Hepatocyte (in vitro differentiated cells): ENCODE data around the gene ZBP1. TPM values are rescaled to one million over a fixed set of nuclear protein-coding genes. Genes with fewer than 3 reads are reported as not detected.

Source experiments
- DNase-seq: peaks from one replicate; pipeline ENCODE4 v3.0.0-alpha.2; 2016; ENCODE audit warnings: low spot score
- H2AFZ ChIP-seq: fragments of 200-600 bp; sonication (generic); 2 replicates; pipeline ENCODE4 v1.6.0; 2016; ENCODE audit warnings: antibody characterized with exemption, mild to moderate bottlenecking
- H3K27ac ChIP-seq: fragments of 200-600 bp; sonication (generic); 2 replicates; pipeline ENCODE4 v1.5.1; 2016; ENCODE audit warnings: mild to moderate bottlenecking
- H3K27me3 ChIP-seq: fragments of 200-600 bp; sonication (generic); 2 replicates; pipeline ENCODE4 v1.6.1; 2016
- H3K36me3 ChIP-seq: fragments of 200-600 bp; sonication (generic); replicated peaks from 2 replicates; pipeline ENCODE4 v1.5.1; 2016; ENCODE audit warnings: low read depth; ENCODE audit not compliant: insufficient read depth
- H3K4me1 ChIP-seq: fragments of 200-600 bp; sonication (generic); 2 replicates; pipeline ENCODE4 v1.5.1; 2016; ENCODE audit warnings: mild to moderate bottlenecking, moderate library complexity; ENCODE audit not compliant: insufficient read depth
- H3K4me2 ChIP-seq: fragments of 200-600 bp; sonication (generic); 2 replicates; pipeline ENCODE4 v1.6.0; 2016
- H3K4me3 ChIP-seq: fragments of 200-600 bp; sonication (generic); 2 replicates; pipeline ENCODE4 v1.5.1; 2016; ENCODE audit warnings: mild to moderate bottlenecking
- H3K79me2 ChIP-seq: fragments of 200-600 bp; sonication (generic); 2 replicates; pipeline ENCODE4 v1.6.0; 2017; ENCODE audit warnings: mild to moderate bottlenecking
- H3K9me2 ChIP-seq: fragments of 200-600 bp; sonication (generic); replicated peaks from 2 replicates; pipeline ENCODE4 v1.6.0; 2017; ENCODE audit warnings: mild to moderate bottlenecking; ENCODE audit not compliant: insufficient read depth
- H3K9me3 ChIP-seq: fragments of 200-600 bp; sonication (generic); 2 replicates; pipeline ENCODE4 v1.5.1; 2016; ENCODE audit warnings: low read depth, mild to moderate bottlenecking
- H4K20me1 ChIP-seq: fragments of 200-600 bp; sonication (generic); 2 replicates; pipeline ENCODE4 v1.6.0; 2016; ENCODE audit warnings: mild to moderate bottlenecking; ENCODE audit not compliant: insufficient read depth, poor library complexity, severe bottlenecking
- CTCF ChIP-seq: fragments of 200-600 bp; sonication (generic); IDR thresholded peaks from 2 replicates; pipeline ENCODE4 v1.5.1; 2016; ENCODE audit warnings: antibody characterized with exemption, mild to moderate bottlenecking; ENCODE audit not compliant: poor library complexity
- EZH2 ChIP-seq: fragments of 200-600 bp; sonication (generic); IDR thresholded peaks from 2 replicates; pipeline ENCODE4 v1.6.1; 2016; ENCODE audit warnings: antibody characterized with exemption, mild to moderate bottlenecking, borderline replicate concordance
- EZH2phosphoT487 ChIP-seq: fragments of 200-600 bp; sonication (generic); IDR thresholded peaks from one replicate; pipeline ENCODE4 v1.6.1; 2018; ENCODE audit warnings: antibody characterized with exemption, mild to moderate bottlenecking, low read depth, moderate library complexity; ENCODE audit not compliant: unreplicated experiment, severe bottlenecking
- WGBS: methylation state at CpG from one replicate; pipeline ENCODE4 v1.1.6; 2016; ENCODE audit warnings: low lambda C conversion rate; ENCODE audit errors: missing lambda C conversion rate; 5-methylcytosine and 5-hydroxymethylcytosine counted together
- polyA plus RNA-seq: library from polyadenylated mRNA; unstranded; fragments of >200 nt; fragmentation: Nextera tagmentation; extraction: Ambion mirVana; gene quantifications from 2 replicates; pipeline ENCODE4 v1.2.1, GENCODE V29; 2016
- total RNA-seq: library from RNA; depleted of rRNA; stranded (reverse); fragments of >200 nt; gene quantifications from 2 replicates; pipeline ENCODE4 v1.2.3, GENCODE V29; 2014

The ZBP1 gene
- total and polyA plus RNA-seq, 2 experiments from 2014 or later, result not detected

GRCh38 chr20:57560554-57561355, 59.5 kb downstream of the ZBP1 start, which contains the start of gene PCK1:
Gene PCK1 (plus strand): TSS chr20:57561110. CDS start chr20:57561412, 302 bp downstream.
- Histone ChIP-seq H4K20me1 (no peaks in the 10 kb centered on the region), H3K27me3 (peaks cover 2% of the 10 kb centered on the region), H3K27ac (peak within 1 kb of the TSS; percentile 81), H3K4me3 (no peak within 1 kb of the TSS), H2AFZ (no peak within 1 kb of the TSS), H3K4me2 (no peak within 1 kb of the TSS), H3K4me1 (peaks cover 13% of the 10 kb centered on the region), H3K9me2 (no peaks in the 10 kb centered on the region), H3K79me2 (no peaks in the 10 kb centered on the region), H3K9me3 (no peaks in the 10 kb centered on the region), H3K36me3 (no peaks in the 10 kb centered on the region)
- TF ChIP-seq EZH2 (no peak), CTCF (no peak), EZH2phosphoT487 (no peak)
- peak; percentile 82 for DNase-seq
- 74% methylated on average over 14 of the region's 14 CpGs for WGBS

GRCh38 chr20:57559658-57560553, 60.3 kb downstream of the ZBP1 start:
- no peak overlapping the region for H2AFZ ChIP-seq
- 91% methylated on average over 8 of the region's 8 CpGs for WGBS
- H3K9me2 ChIP-seq, result no peaks in the 10 kb centered on the region
- H3K27ac ChIP-seq, result peak overlapping the region; percentile 81
- H4K20me1 ChIP-seq, result no peaks in the 10 kb centered on the region
- H3K4me1 ChIP-seq, result peaks cover 13% of the 10 kb centered on the region
- TF ChIP-seq CTCF (no peak), EZH2 (no peak), EZH2phosphoT487 (no peak)
- no peak overlapping the region for H3K4me3 ChIP-seq
- no peaks in the 10 kb centered on the region for H3K9me3 ChIP-seq
- H3K36me3 ChIP-seq, result no peaks in the 10 kb centered on the region
- no peaks in the 10 kb centered on the region for H3K79me2 ChIP-seq
- DNase-seq, result no peak
- H3K27me3 ChIP-seq, result peaks cover 2% of the 10 kb centered on the region
- no peak overlapping the region for H3K4me2 ChIP-seq

- H2AFZ ChIP-seq, result no peak overlapping the region
- peak overlapping the region; percentile 81 for H3K27ac ChIP-seq
- peaks cover 2% of the 10 kb centered on the region for H3K27me3 ChIP-seq
- H4K20me1 ChIP-seq, result no peaks in the 10 kb centered on the region
- 93% methylated on average over 10 of the region's 10 CpGs for WGBS
- H3K4me3 ChIP-seq, result no peak overlapping the region
- no peak overlapping the region for H3K4me2 ChIP-seq
- no peaks in the 10 kb centered on the region for H3K79me2 ChIP-seq
- H3K36me3 ChIP-seq, result no peaks in the 10 kb centered on the region
- peaks cover 13% of the 10 kb centered on the region for H3K4me1 ChIP-seq
- H3K9me2 ChIP-seq, result no peaks in the 10 kb centered on the region
- DNase-seq, result no peak
- H3K9me3 ChIP-seq, result no peaks in the 10 kb centered on the region
- TF ChIP-seq CTCF, result no peak
- TF ChIP-seq EZH2, result no peak
- no peak for TF ChIP-seq EZH2phosphoT487
These were observed 61.0 kb downstream of the ZBP1 start for GRCh38 chr20:57559289-57559634.
